CD4-positive, alpha-beta T cell treated with Interleukin-17A for 4 hours (primary cell): Measurements from ENCODE around the gene TRMT2A.
"Not testable (repeated sequence)": the region's sequence is repeated elsewhere in the genome, so short reads cannot be mapped to it uniquely, and the experiment has no call there.

Source experiments
- DNase-seq: peaks from one replicate; pipeline ENCODE4 v3.0.0-alpha.2; 2020; ENCODE audit warnings: mixed read lengths

TRMT2A gene

GRCh38 chr22:20116951-20117632 lies at the start of gene TRMT2A:
TRMT2A (minus strand) TSS chr22:20117226; CDS start chr22:20116906, 320 bp downstream.
- DNase-seq = peak; percentile 97

- DNase-seq = no peak
These were observed 49.7 kb upstream of the TRMT2A start for GRCh38 chr22:20166703-20167102.

DNA sequence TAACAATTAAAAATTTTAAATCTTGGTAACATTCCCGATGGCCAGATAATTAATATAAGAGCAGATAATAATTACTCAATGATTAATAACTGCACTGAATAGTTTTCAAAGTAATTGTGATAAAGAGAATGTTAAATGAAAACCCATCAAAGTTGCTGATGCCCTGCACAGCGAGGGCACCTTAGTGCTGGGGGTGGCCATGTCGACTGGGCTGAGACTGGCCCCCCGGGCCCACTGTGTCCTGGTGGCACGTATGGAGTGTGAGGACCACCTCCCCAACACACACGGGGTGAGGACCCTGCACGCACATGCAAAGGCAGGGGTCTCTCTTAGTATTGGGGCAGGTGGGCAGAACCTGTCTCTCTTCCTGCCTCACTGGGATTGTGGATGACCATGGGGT lies 48.9 kb upstream of the TRMT2A start:
- DNase-seq = no peak

GRCh38 chr22:20165421-20165820 lies 48.4 kb upstream of the TRMT2A start:
- no peak for DNase-seq

DNA sequence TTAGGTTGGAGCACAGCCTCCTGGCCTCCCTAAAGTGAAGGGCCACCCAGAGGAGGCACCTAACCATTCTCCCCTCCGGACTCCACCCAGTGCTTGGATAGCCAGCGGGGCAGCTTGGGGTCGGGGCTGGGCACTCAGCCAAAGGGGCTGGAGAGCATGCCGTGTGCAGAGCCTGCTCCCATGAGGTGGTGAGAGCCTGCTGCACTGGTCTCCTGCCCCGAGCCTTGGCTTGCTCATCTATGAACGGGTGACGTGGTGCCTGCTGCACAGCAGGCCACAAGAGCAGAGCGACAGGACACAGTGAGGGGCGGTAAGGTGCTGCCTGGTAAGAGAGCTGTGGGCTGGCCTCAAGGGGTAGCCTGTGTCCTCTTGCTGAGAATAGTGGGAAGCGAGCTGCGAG lies 47.8 kb upstream of the TRMT2A start:
- DNase-seq = no peak

DNA sequence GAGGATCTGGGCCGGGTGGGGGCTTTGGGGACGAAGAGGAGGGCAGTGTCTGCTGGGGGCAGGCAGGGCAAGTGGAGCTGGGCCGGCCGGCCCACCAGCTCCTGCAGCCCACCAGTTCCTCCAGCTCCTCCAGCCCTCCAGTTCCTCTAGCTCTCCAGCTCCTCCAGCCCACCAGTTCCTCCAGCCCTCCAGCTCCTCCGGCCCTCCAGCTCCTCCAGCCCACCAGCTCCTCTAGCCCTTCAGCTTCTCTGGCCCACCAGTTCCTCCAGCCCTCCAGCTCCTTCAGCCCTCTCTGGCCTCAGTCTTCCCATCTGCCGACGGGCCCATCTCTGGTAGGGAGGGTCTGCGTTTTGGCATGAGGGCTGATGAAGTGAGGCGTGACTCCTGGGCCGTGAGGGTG lies 43.0 kb upstream of the TRMT2A start:
- no peak for DNase-seq

GRCh38 chr22:20159531-20159930 lies 42.5 kb upstream of the TRMT2A start:
- DNase-seq = not testable (repeated sequence)

DNA sequence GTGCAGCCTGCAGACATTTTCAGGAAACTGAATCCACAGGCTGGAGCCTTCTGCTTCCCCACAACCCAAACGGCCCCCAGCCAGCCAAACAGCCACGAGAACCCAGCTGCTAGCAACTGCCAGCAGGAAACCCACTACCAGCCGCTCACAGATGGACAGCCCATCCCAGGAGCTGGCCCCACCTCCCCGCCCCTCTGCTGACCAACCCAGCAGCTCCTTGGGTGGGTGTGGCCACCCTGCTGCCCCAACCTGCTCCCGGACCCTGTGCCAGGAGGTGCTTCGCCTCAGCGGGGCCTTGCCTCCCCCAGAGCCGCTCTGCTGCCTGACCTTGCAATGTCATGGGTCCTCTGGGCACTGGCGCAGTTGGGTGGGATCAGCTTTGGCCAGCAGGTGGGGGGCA lies 42.0 kb upstream of the TRMT2A start:
- no peak for DNase-seq

DNA sequence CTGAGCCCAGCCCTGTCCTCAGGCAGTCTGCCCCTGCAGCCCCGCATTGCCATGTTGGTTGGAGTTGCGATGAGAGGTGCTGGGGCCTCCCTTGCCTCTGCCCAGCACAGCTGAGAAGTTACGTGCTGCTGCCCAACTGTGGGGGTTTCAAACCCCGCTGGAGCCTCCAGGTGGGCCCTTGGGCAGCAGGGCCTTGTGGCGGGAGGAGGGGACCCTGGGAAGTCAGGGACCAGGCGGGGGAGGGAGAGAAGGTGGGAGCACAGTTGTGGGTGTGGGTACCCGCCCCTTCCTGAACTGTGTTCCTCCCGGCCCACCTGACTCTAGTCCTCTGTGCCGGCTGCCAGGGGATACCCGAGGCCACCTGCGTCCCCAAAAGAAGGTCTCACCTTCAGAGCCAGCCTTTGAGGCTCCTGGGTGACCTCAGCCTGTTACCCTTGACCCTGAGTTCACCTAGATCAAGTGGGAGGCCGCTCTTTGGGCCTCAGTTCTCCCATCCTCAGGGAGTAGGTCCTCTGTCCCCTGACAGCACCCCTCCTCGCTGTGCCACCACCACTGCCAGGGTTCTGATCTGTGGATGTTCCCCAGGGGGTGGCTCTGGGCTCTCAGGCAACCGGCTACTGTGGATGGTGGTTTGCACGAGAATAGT lies 41.5 kb upstream of the TRMT2A start:
- DNase-seq = no peak

DNA sequence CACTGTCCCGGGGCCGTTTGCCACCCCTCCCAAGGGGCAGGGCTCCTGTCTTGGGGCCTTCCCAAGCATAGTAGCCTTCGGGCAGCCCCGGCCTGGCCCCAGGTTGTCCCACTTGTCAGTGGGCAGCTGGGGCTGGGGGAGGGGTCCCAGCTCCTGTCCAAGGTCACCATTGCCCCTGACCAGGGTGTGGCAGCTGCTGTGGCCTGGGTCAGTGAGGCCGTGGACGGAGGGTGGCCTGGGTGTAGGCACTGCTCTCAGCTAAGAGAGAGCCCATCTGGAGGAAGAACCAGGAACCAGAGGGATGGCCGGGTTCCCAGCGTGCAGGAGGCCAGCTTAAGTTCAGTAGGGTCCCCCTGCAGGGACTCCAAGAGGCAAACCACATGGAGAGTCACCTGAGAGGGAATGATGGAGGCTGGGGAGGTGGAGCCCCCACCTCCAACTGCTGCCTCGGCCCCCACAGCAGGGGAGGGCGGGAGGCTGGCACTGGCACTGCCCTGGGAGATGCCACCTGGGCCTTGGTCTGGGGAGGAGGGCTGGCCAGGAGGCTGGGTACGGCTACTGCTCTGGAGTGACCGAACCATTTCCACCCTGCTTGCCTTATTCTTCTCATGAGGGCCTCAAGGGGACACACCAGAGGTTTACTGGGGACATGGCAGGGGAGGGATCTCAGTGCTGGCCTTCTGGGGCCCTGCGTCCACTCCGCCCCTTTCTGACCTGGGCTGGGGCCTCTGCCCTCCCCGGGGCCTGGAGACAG lies 40.6 kb upstream of the TRMT2A start:
- DNase-seq = no peak

DNA sequence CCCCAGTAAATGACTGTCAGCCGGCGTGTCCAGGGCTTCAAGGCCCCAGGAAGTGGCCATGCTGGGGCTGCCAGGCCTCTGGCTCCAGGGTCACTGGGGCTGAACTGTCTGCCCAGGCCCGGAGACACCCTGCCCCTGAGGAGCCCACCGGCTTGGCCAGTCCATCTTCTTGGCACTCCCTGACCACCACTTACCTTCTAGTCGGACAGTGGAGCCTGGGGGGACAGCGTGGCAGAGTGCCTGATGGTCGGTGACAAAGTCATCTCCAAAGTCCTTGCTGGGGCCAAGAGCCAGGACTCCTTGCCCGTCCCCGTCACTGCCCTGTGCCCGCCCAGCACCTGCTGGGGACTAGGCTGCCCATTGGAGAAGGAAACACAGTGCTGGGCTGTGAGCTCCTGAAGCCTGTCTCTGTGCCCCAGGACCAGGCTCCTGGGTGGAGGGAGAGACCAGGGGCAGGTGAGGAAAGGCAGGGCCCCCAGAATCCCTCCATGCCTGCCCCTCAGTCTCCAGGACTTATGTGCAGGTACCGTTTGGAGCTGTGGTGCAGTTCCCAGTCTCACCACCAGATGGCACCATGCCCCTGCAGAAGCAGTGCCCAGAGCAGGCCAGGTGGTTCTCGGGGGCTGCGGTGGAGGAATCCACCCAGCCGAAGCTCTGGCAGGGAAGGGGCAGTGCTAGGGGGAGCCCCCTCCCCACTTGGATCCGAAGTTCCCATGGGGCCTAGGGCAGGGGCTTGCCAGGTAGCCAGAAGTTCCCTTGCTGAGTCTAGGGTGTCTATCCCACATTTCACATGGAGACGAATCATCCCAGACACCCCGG lies 39.8 kb upstream of the TRMT2A start:
- peak; percentile 91 for DNase-seq

- no peak for DNase-seq
These were observed 39.0 kb upstream of the TRMT2A start for GRCh38 chr22:20156042-20156389.

- peak; percentile 10 for DNase-seq
These were observed 38.5 kb upstream of the TRMT2A start for GRCh38 chr22:20155330-20156041.

DNA sequence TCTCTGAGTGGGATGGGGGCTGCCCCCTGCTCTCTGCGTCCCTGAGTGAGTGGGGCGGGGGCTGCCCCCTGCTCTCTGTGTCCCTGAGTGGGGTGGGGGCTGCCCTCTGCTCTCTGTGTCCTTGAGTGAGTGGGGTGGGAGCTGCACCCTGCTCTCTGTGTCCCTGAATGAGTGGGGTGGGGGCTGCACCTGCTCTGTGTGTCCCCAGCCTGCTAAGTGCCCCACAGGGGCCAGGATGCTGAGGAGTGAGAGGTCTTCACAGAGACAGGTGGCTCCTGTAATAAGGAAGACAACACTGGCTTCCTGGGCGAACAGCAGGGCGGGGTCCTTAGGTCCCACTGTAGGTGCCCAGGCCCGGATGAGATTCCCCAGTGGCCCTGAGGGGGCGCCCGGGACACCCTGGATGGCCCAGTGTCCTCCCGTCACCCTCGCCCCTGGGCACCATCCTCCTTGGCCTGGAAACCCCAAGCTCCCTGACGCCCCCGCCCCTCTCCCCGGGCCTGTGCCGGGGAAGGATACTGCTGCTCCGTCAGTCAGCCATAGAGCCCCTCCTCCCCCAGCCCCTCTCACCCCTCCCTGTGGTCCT lies 37.7 kb upstream of the TRMT2A start:
- DNase-seq = no peak

- no peak for DNase-seq
These were observed 36.9 kb upstream of the TRMT2A start for GRCh38 chr22:20153945-20154344.

DNA sequence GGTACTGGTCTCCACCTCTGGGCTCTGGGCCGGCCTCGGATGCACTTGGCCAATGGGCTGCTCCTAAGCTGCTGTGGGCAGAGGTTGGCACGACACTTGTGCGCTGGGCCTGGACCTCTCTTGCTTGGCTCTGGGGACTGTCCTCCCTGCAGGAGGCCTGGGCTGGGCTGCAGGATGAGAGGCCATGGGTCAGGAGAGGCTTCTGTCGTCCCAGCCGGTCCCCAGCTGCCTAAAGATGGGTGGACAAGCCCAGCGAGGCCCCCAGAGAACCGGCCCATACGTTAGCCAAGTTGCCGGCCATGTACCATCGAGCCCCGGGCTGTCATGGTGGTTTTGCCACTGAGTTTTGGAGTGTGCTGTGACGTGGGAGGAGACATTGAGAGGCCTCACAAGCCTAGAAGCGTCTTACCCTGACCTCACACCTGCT lies 35.5 kb upstream of the TRMT2A start:
- no peak for DNase-seq

GRCh38 chr22:20151276-20151588 lies 34.2 kb upstream of the TRMT2A start:
- no peak for DNase-seq

DNA sequence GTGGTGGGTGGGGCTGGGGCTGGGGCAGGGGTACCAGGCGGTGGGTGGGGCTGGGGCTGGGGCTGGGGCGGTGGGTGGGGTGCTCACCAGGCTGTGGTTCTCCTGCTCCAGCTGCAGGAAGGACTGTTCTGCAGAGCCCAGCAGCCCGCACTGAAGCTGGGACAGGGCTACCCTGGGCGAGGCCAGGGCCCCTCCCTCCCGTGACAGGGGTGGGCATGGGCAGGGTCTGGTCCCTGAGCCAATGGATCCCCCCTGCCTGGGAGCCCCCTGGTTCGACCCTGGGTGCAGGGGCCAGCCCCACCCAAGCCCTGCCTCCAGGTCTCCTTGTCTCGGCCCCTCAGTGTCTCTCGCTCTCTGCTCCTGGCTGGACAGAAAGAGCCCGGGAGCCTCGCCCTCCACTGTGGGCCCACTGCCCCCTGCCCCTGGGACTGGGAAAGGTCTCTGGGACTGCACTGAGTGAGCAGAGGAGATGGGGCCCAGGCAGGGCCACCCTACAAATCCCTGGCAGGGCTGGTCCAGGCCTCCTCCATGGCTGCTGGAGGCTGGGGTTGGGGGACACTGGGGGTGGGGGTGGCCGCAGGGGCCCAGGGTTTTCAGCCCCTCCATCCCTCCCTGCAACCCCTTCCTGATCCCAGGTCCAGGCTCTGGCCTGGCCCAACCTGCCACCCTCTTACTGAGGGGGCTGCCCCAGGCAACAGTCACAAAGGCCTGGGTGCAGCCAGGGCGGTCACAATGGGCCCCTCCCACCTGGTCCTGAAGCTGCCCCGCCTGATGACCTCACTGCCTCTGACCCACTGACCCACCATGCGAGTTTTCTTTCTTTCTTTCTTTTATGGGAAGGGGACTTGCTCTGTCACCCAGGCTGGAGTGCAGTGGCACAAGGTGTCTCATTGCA lies 33.6 kb upstream of the TRMT2A start, which contains the start of gene CCDC188:
CCDC188 (minus strand) TSS at position 675 of the 895 bp plus-strand sequence; CDS start at position 606, 69 bp downstream.
- DNase-seq = no peak

DNA sequence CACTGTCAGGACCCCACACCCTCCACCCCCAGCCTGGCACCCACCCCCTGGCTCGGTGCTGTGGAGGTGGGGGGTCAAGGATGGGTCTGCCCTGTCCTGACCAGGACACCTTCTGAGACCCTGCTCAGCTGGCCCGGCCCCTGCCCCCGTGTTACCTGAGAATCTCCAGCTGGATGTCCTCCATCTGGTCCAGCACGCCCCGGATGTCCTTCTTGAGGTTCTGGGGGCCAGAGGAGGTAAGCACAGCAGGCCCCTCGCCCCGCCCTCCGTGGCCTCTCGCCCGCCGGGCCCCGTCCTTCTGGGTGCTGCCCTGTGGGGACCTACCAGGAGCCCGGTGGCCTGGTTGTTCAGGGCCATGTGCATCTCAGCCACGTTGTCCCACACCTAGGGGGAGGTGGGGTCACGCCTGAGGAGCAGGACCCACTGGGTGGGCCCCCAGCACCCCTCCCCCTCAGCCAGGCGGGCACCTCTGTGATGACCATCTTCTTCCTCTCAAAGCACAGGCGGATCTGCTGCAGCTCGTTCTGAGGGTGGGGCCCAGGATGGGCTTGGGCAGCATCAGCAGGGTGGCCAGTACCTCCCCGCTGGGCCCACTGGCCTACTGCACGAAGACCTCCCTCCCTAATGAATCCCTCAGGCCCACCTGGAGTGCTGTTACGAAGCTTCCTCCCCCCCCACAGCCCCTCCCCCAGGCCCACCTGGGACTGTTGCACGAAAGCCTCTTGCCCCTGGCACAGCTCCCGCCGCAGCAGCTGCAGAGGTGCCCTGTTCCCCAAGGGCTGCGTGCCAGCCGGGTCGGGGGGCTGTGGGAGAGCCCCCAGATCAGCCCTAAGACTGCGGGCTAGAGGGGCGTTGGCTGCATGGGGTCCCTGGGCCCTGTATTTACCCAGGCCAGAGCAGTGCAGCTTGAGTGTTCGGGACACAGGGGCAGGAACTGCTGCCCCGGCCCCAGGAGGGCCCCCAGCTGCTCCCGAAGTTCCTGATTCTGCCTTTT lies 32.5 kb upstream of the TRMT2A start:
- DNase-seq = no peak

DNA sequence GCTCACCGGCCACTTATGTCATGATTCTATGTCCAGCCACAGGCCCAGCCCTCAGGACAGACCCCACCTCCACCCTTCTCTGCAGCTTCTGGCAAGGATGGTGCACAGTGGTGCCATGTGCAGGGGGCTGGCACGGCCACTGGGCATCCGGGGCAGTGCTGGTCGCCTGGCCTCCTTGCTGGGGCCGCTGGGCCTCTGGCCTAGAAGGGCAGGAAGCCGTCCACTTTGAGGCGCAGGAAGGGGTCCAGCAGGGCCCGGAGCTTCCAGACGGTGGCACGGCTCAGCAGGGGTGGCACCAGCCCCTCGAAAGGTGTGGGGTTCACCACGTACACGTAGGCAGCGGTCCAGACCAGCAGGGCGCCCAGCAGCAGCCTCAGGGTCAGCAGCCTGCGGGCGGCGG lies 31.4 kb upstream of the TRMT2A start:
- no peak for DNase-seq
